B cell (primary cell): ENCODE measurements around the gene ACSM3. TPM values are rescaled to one million over a fixed set of nuclear protein-coding genes. Genes with fewer than 3 reads are reported as not detected.

Experiments
- ATAC-seq: fragments of 200-7000 bp; cut with Tn5 transposase; one replicate; pipeline ENCODE4 v1.10.0; 2021; ENCODE audit warnings: low read depth, mild to moderate bottlenecking, moderate number of reproducible peaks, moderate library complexity
- CTCF ChIA-PET: fragments of 350-600 bp; sonication (Branson Sonifier 250); formaldehyde crosslinking; loops from one replicate; lab custom pipeline; 2021; ENCODE audit warnings: antibody characterized with exemption, inconsistent platforms; lab: Charles Lee
- POLR2A ChIA-PET: fragments of 350-600 bp; sonication (Branson Sonifier 250); formaldehyde crosslinking; loops from one replicate; lab custom pipeline; 2021; ENCODE audit warnings: antibody characterized with exemption; lab: Charles Lee
- DNase-seq: peaks from one replicate; pipeline ENCODE4 v3.0.0; 2013
- H2AFZ ChIP-seq: 2 replicates; pipeline ENCODE4 v1.6.1; 2012; ENCODE audit warnings: mild to moderate bottlenecking, low read depth, low read length; ENCODE audit not compliant: insufficient read depth, poor library complexity, severe bottlenecking
- H3K27ac ChIP-seq, 2 donors: 1 replicate in 1 of 2; 2 replicates in 1 of 2; pipeline ENCODE4 v1.5.1; 2012 to 2013; ENCODE audit warnings: low read length in 2 of 2, mild to moderate bottlenecking in 2 of 2, moderate library complexity in 1 of 2
- H3K27me3 ChIP-seq, 4 experiments: fragments of 200-600 bp in 1 of 4; sonication (generic) in 1 of 4; replicated peaks in 1 of 4; 1 replicate in 2 of 4; 2 replicates in 2 of 4; pipeline versions ENCODE4 v1.6.1 to v1.7.0; 2013 to 2016; ENCODE audit warnings: low read length in 3 of 4, mild to moderate bottlenecking in 2 of 4, mixed read lengths in 1 of 4, moderate library complexity in 1 of 4; ENCODE audit not compliant: insufficient read depth in 4 of 4, control insufficient read depth in 3 of 4; ENCODE audit errors: control extremely low read depth in 1 of 4
- H3K36me3 ChIP-seq, 2 experiments: replicated peaks in 1 of 2; 1 replicate in 1 of 2; 2 replicates in 1 of 2; pipeline versions ENCODE4 v1.6.1 to v1.7.1; 2013; ENCODE audit warnings: low read length in 1 of 2; ENCODE audit not compliant: insufficient read depth in 2 of 2, control insufficient read depth in 1 of 2; ENCODE audit errors: control extremely low read depth in 1 of 2, extremely low read depth in 1 of 2
- H3K4me1 ChIP-seq, 2 donors: fragments of 200-600 bp in 1 of 2; sonication (generic) in 1 of 2; 1 replicate in 1 of 2; 2 replicates in 1 of 2; pipeline versions ENCODE4 v1.5.1 to v1.6.1; 2013 to 2017; ENCODE audit warnings: low read length in 2 of 2; ENCODE audit not compliant: control insufficient read depth in 2 of 2, insufficient read depth in 2 of 2
- H3K4me2 ChIP-seq: replicated peaks from 2 replicates; pipeline ENCODE3; 2012; ENCODE audit warnings: mild to moderate bottlenecking, low read depth, low read length; ENCODE audit not compliant: poor library complexity, severe bottlenecking
- H3K4me3 ChIP-seq, 5 experiments: fragments of 200-600 bp in 1 of 5; sonication (generic) in 1 of 5; 1 replicate in 3 of 5; 2 replicates in 2 of 5; pipeline versions ENCODE4 v1.5.1 to v1.7.0; 2011 to 2016; ENCODE audit warnings: low read length in 4 of 5, mild to moderate bottlenecking in 4 of 5, low read depth in 2 of 5, control low read depth in 1 of 5, moderate library complexity in 1 of 5; ENCODE audit not compliant: insufficient read depth in 1 of 5; ENCODE audit errors: control extremely low read depth in 1 of 5, extremely low read depth in 1 of 5
- H3K79me2 ChIP-seq: fragments of 200-600 bp; sonication (generic); one replicate; pipeline ENCODE4 v1.6.0; 2016; ENCODE audit warnings: low read length; ENCODE audit not compliant: control insufficient read depth, insufficient read depth
- H3K9ac ChIP-seq: fragments of 200-600 bp; sonication (generic); 2 replicates; pipeline ENCODE4 v1.6.1; 2017; ENCODE audit warnings: mild to moderate bottlenecking, low read length, moderate library complexity
- H3K9me3 ChIP-seq, 3 donors: one replicate each; pipeline versions ENCODE4 v1.6.1 to v1.7.1; 2013; ENCODE audit warnings: low read length in 2 of 3; ENCODE audit not compliant: control insufficient read depth in 2 of 3, insufficient read depth in 1 of 3; ENCODE audit errors: control extremely low read depth in 1 of 3
- H4K20me1 ChIP-seq: 2 replicates; pipeline ENCODE4 v1.6.0; 2012; ENCODE audit warnings: mild to moderate bottlenecking, low read length; ENCODE audit not compliant: insufficient read depth, control insufficient read depth, poor library complexity, severe bottlenecking
- H3K27ac Mint-ChIP-seq: one replicate; pipeline ENCODE4 v1.8.0; 2021; ENCODE audit warnings: mixed read lengths
- H3K27me3 Mint-ChIP-seq: one replicate; pipeline ENCODE4 v1.8.0; 2021; ENCODE audit warnings: mixed read lengths
- H3K4me1 Mint-ChIP-seq: one replicate; pipeline ENCODE4 v1.8.0; 2021; ENCODE audit warnings: mixed read lengths
- H3K4me3 Mint-ChIP-seq: one replicate; pipeline ENCODE4 v1.8.0; 2021; ENCODE audit warnings: mixed read lengths
- H3K9me3 Mint-ChIP-seq: one replicate; pipeline ENCODE4 v1.8.0; 2022; ENCODE audit warnings: mixed read lengths; ENCODE audit not compliant: insufficient read depth
- EZH2 ChIP-seq: IDR thresholded peaks from 2 replicates; pipeline ENCODE4 v1.6.1; 2012; ENCODE audit warnings: borderline replicate concordance, low read depth, mild to moderate bottlenecking, moderate library complexity, low read length; ENCODE audit not compliant: insufficient read depth, poor library complexity, severe bottlenecking
- WGBS: methylation state at CpG from one replicate; pipeline ENCODE4 v1.1.5; 2013; ENCODE audit warnings: missing lambda C conversion rate; ENCODE audit not compliant: insufficient coverage; 5-methylcytosine and 5-hydroxymethylcytosine counted together
- intact Hi-C: fragments of 100-400 bp; cut with micrococcal nuclease; formaldehyde crosslinking; loops from one replicate; pipeline ENCODE4 v1.10.0; 2022
- polyA plus RNA-seq: library from polyadenylated mRNA; depleted of rRNA; stranded (reverse); fragments of >200 nt; gene quantifications from 2 replicates; pipeline ENCODE4 v1.2.3, GENCODE V29; 2012
- total RNA-seq, 2 donors: library from RNA; stranded (reverse); fragments of 120-200 nt in 1 of 2; gene quantifications; 1 replicate in 1 of 2; 2 replicates in 1 of 2; pipeline versions ENCODE4 v1.2.3 to v1.2.4, GENCODE V29; 2013 to 2022
- TF ChIP-seq, protein P1 (sequence below): fragments of 200-600 bp; IDR thresholded peaks from one replicate; pipeline ENCODE4 v1.8.0; 2022; ENCODE audit warnings: antibody characterized with exemption, mild to moderate bottlenecking

The ACSM3 gene
- total and polyA plus RNA-seq, 2 donors (not counting 1 experiment from before 2014, with no cell fraction given): 6.3 to 84.2 TPM

DNA sequence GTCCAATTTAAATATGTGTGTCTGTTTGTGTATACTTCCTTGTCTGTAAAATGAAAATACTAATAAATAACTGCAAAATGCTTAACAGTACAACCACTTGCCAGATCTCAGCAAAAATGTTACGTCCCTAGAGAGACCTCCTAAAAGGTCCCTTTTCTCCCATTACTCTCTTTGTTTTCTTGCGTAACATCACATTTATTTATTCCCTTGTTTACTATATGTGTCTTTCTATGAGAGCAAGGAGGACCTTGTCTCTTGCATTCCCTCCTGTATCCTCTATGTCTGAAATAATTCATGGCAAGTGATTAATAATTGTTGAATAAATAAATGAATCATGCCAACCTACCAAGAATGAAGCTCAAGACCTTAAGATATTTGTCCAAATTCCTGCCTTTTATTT, 1.9 kb downstream of the ACSM3 start:
- H3K27me3 ChIP-seq: no peaks in the 10 kb centered on the region
- WGBS: no CpG with 5 or more reads among the region's 2 CpGs
- H3K9me3 Mint-ChIP-seq: no peaks in the 10 kb centered on the region
- H3K27me3 Mint-ChIP-seq: no peaks in the 10 kb centered on the region
- CTCF ChIA-PET: no interaction called here
- no peaks in the 10 kb centered on the region for H3K36me3 ChIP-seq
- H3K27ac Mint-ChIP-seq: no peak overlapping the region
- DNase-seq (no peak), ATAC-seq (no peak)
- TF ChIP-seq, protein P1, sequence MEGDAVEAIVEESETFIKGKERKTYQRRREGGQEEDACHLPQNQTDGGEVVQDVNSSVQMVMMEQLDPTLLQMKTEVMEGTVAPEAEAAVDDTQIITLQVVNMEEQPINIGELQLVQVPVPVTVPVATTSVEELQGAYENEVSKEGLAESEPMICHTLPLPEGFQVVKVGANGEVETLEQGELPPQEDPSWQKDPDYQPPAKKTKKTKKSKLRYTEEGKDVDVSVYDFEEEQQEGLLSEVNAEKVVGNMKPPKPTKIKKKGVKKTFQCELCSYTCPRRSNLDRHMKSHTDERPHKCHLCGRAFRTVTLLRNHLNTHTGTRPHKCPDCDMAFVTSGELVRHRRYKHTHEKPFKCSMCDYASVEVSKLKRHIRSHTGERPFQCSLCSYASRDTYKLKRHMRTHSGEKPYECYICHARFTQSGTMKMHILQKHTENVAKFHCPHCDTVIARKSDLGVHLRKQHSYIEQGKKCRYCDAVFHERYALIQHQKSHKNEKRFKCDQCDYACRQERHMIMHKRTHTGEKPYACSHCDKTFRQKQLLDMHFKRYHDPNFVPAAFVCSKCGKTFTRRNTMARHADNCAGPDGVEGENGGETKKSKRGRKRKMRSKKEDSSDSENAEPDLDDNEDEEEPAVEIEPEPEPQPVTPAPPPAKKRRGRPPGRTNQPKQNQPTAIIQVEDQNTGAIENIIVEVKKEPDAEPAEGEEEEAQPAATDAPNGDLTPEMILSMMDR: no peak
- no peak for TF ChIP-seq EZH2
- intact Hi-C loops: no loop called here
- POLR2A ChIA-PET: no interaction called here
- H3K79me2 ChIP-seq: peaks cover 8% of the 10 kb centered on the region
- H3K9ac ChIP-seq: no peak overlapping the region
- no peak overlapping the region for H3K4me2 ChIP-seq
- no peak overlapping the region for H3K4me3 ChIP-seq
- no peaks in the 10 kb centered on the region for H3K9me3 ChIP-seq
- H3K4me1 Mint-ChIP-seq: peaks cover 13% of the 10 kb centered on the region
- H3K4me3 Mint-ChIP-seq: no peak overlapping the region
- peaks cover 10 to 15% of the 10 kb centered on the region in 2 donors for H3K4me1 ChIP-seq
- no peak overlapping the region for H2AFZ ChIP-seq
- no peaks in the 10 kb centered on the region for H4K20me1 ChIP-seq
- H3K27ac ChIP-seq: no peak overlapping the region

DNA sequence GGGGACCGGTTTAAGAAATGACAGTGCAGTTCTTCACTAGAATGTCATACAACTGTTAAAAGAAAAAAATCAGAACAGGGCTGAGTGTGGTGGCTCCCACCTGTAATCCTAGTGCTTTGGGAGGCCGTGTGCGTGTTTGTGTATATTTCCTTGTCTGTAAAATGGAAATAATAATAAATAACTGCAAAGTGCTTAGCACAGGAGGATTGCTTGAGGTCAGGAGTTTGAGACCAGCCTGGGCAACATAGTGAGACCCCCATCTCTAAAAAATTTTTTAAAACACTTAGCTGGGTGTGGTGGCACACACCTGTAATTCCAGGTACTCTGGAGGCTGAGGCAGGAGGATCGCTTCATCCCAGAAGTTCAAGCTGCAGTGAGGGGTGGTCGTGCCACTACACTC, 2.5 kb downstream of the ACSM3 start:
- Mint-ChIP-seq H3K27ac (no peak overlapping the region), H3K4me1 (peaks cover 13% of the 10 kb centered on the region), H3K4me3 (no peak overlapping the region), H3K9me3 (no peaks in the 10 kb centered on the region), H3K27me3 (no peaks in the 10 kb centered on the region)
- Histone ChIP-seq H3K79me2 (peaks cover 8% of the 10 kb centered on the region), H3K4me2 (no peak overlapping the region), H3K4me3 (no peak overlapping the region), H3K27ac (no peak overlapping the region), H3K4me1 (peaks cover 10 to 15% of the 10 kb centered on the region in 2 donors), H3K36me3 (no peaks in the 10 kb centered on the region), H3K9ac (no peak overlapping the region), H3K27me3 (no peaks in the 10 kb centered on the region), H3K9me3 (no peaks in the 10 kb centered on the region), H2AFZ (no peak overlapping the region), H4K20me1 (no peaks in the 10 kb centered on the region)
- no peak for DNase-seq
- TF ChIP-seq, protein P1: no peak
- no peak for TF ChIP-seq EZH2
- ChIA-PET CTCF (no interaction called here), POLR2A (no interaction called here)
- intact Hi-C loops: no loop called here
- no peak for ATAC-seq
- WGBS: 100% methylated on average over 1 of the region's 5 CpGs
